GM18951 (cell line): Measurements from ENCODE around the gene TRIM9.
"Not testable (repeated sequence)": the region's sequence is repeated elsewhere in the genome, so short reads cannot be mapped to it uniquely, and the experiment has no call there.

ENCODE experiments used
- POLR2A ChIP-seq: IDR thresholded peaks from 4 replicates; pipeline ENCODE4 v1.6.1; 2011; ENCODE audit warnings: mild to moderate bottlenecking; ENCODE audit not compliant: insufficient read length, insufficient read depth; ENCODE audit errors: extremely low read depth
- in situ Hi-C: fragments of 300-500 bp; cut with MboI; formaldehyde crosslinking; loops from one replicate; pipeline ENCODE4 v1.12.0; 2022; ENCODE audit warnings: low sequenced_read_pairs, mixed read lengths, inconsistent platforms; ENCODE audit not compliant: unreplicated experiment

The TRIM9 gene

GRCh38 chr14:50947446-50947845 lies 147.5 kb downstream of the TRIM9 start:
- TF ChIP-seq POLR2A, result no peak
- in situ Hi-C loops, result no loop called here

DNA sequence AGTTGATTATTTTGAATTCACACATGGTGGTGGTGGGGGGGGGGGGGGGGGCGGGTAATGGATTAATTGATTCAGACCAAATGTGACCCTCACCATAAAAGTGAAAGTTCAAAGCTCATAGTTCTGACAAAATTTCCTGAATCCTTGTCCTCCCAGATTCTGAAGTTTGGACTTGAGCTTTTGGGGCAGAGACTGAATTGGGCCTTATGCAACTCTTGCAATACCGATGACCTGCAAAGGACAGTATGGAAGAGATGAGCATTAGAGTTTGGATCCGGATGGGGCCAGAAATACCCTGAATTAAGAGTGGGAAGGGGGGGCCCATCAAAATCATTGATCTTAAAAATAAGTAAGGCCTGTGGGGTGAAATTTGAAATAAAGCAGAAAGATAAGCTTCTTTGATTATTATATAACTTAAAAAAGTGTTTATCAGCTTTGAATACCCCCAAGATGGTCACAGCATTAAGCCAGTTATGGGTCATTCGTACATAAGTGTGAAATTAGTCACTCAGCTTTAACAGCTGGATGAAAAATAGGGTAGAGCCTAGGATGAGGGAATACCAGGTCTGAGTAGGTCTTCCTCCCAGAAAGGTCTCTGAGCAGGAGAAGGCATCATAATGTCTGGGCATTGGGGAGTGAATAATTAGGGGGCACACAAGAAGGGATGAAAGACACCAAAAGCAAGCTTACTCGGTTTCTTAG lies 148.5 kb downstream of the TRIM9 start:
- TF ChIP-seq POLR2A, result no peak
- in situ Hi-C loops, result no loop called here

- no peak for TF ChIP-seq POLR2A
- in situ Hi-C loops, result no loop called here
Observed at GRCh38 chr14:50944647-50945413, 150.1 kb downstream of the TRIM9 start.

DNA sequence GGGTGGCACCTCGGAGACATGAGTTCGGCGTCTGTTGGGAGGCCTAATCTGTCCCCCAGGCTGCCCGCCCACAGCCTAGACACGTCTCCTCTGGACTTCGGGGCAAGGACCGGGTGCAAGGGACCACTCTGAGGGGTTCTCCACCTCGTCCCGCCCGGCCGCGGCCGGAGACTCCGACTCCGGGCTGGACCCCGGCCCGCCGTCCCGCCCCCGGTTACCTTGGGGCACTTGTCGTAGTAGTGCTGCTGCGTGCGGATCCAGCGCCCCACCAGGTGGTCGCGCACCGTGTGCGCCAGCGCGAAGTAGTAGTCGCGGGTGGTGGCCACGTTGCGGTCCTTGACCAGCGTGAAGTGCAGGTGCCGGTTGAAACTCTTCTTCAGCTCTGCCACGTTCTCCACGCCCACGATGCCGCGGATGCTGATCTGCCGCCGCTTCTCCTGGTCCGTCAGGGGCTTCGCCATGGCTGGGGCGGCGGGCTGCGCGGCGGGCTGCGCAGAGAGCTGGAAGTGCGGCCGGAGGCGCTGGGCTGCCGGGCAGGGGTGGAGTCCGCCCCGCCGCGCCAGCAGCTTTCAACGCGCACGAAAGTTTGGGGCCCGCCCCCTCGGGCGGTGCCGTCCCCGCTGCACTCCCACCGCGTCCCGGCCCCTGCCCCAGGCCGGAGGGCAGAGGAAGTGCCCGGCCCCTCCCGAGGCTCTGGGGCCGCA lies 150.8 kb downstream of the TRIM9 start, which contains the start of gene PYGL:
TSS of gene PYGL (minus strand) at position 541 of the 704 bp plus-strand sequence. CDS start at position 461, 80 bp downstream.
- TF ChIP-seq POLR2A, result no peak
- in situ Hi-C loops, result no loop called here

GRCh38 chr14:50943261-50943942 lies 151.5 kb downstream of the TRIM9 start:
- in situ Hi-C loops, result no loop called here

GRCh38 chr14:50941638-50942037 lies 153.3 kb downstream of the TRIM9 start:
- in situ Hi-C loops, result not testable (repeated sequence)

More at GRCh38 chr14:50943261-50943942, 151.5 kb downstream of the TRIM9 start:
- no peak for TF ChIP-seq POLR2A

- in situ Hi-C loops, result no loop called here
- TF ChIP-seq POLR2A, result no peak
Observed at GRCh38 chr14:50941151-50941550, 153.8 kb downstream of the TRIM9 start.

DNA sequence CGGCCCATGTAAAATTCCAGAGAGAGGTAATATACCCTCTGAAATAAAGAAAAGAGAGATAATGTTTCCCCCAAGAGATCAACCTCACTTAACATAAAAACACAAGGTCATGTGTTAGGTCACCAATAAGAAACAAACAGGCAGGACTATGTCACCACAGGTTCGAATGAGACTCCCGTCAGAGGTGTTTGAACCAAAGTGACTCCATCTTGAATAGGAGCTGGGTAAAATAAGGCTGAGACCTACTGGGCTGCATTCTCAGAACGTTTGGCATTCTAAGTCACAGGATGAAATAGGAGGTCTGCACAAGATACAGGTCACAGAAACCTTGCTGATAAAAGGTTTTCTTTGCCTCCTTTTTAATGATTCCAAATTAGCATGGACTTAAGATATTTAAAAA lies 157.1 kb downstream of the TRIM9 start:
- TF ChIP-seq POLR2A, result no peak
- in situ Hi-C loops, result no loop called here

DNA sequence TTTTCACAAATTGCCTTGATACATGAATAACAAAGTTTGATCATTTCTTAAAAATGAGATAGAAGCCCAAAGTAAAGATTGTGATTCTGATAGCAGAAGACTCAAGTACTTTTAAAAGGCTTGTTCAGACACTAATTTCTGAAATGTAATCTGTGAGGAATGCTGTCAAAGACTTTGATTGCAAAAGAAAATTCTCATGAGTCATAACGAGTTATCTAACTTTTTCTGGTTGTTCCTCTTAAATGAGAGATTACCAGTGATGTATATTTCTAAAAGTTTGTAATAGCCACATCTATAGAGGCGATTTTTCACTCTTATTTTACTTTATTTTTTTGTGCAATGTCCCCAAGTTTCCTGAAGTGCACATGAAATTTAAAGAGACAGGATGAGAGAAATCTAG lies 157.6 kb downstream of the TRIM9 start:
- in situ Hi-C loops, result no loop called here
- TF ChIP-seq POLR2A, result no peak

DNA sequence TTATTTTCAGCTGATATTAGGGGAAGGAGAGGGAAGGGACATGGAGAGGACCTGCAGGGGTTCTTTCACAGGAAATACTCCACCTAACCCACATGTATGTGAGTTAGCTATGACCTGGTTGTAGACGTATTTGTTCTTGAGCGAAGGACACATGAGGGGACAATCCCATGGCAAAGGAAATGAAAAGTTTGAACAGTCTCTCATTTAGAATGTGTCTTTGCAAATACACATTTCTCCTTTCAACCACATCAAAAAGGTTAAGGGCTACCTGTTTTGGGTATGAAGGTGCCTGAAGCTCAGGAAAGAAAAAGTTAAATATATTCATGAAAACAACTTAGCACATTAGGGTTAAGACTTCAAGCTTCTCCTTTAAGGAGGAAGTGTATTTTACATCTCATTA lies 158.0 kb downstream of the TRIM9 start:
- TF ChIP-seq POLR2A, result no peak
- in situ Hi-C loops, result no loop called here

GRCh38 chr14:50936016-50936340 lies 158.9 kb downstream of the TRIM9 start:
- in situ Hi-C loops, result no loop called here
- TF ChIP-seq POLR2A, result no peak

GRCh38 chr14:50935126-50936015 lies 159.5 kb downstream of the TRIM9 start:
- in situ Hi-C loops, result no loop called here
- TF ChIP-seq POLR2A, result no peak
